ENCODE results near the gene ANKRD34C. TPM values are rescaled to one million over a fixed set of nuclear protein-coding genes. Genes with fewer than 3 reads are reported as not detected.
A peak's percentile ranks its signal among the peaks of the same experiment; 100 is the strongest.

Gene ANKRD34C
- not detected in 2 replicates for total RNA-seq (2021)
- Bru-seq, nascent RNA: not detected
- not detected for BruChase-seq, experiment 1, labeled RNA remaining after a 2-hour chase
- not detected for BruChase-seq, experiment 2, labeled RNA remaining after a 6-hour chase
- long read RNA-seq: 0 reads

- DNase-seq (ENCODE audit: low spot score): no peak
- intact Hi-C loops (cut with micrococcal nuclease; ENCODE audit: unreplicated experiment): no loop called here
- H3K27me3 ChIP-seq (replicated peaks; ENCODE audit: insufficient read depth, low read depth, low read length, poor library complexity): peaks cover 93% of the 10 kb centered on the region
- no TSS peak for BruUV-seq (replicated peaks)
- TF ChIP-seq CTCF (conservative IDR thresholded peaks at IDR 0.05; ENCODE audit: low read depth, low read length) (no peak), EZH2 (IDR thresholded peaks at IDR 0.05; ENCODE audit: borderline replicate concordance, low read depth, low read length, poor library complexity, severe bottlenecking) (peak; percentile 87)
- H3K36me3 ChIP-seq (ENCODE audit: insufficient read depth, low read length, poor library complexity, severe bottlenecking): no peaks in the 10 kb centered on the region
- H3K27ac ChIP-seq (ENCODE audit: low read depth, low read length, poor library complexity, severe bottlenecking): no peak within 1 kb of the TSS
- H3K4me3 ChIP-seq (ENCODE audit: low read depth, low read length, poor library complexity, severe bottlenecking): no peak within 1 kb of the TSS
- POLR2A ChIA-PET (ENCODE audit: low non-redundant PET): no interaction called here
- no peaks in the 10 kb centered on the region for H3K9me3 ChIP-seq (ENCODE audit: low read depth, low read length, poor library complexity, severe bottlenecking)
- H3K4me1 ChIP-seq (ENCODE audit: insufficient read depth, low read length, poor library complexity, severe bottlenecking): no peaks in the 10 kb centered on the region
- CTCF ChIA-PET: no interaction called here
Observed at GRCh38 chr15:79282371-79283251, at the start of gene ANKRD34C. Gene ANKRD34C (plus strand): TSS chr15:79282722. CDS start chr15:79293285, 10,563 bp downstream.

- Histone ChIP-seq H3K36me3 (ENCODE audit: insufficient read depth, low read length, poor library complexity, severe bottlenecking) (no peaks in the 10 kb centered on the region), H3K4me3 (ENCODE audit: low read depth, low read length, poor library complexity, severe bottlenecking) (no peak overlapping the region), H3K4me1 (ENCODE audit: insufficient read depth, low read length, poor library complexity, severe bottlenecking) (no peaks in the 10 kb centered on the region), H3K9me3 (ENCODE audit: low read depth, low read length, poor library complexity, severe bottlenecking) (peaks cover 3% of the 10 kb centered on the region), H3K27ac (ENCODE audit: low read depth, low read length, poor library complexity, severe bottlenecking) (no peak overlapping the region), H3K27me3 (replicated peaks; ENCODE audit: insufficient read depth, low read depth, low read length, poor library complexity) (peaks cover 28% of the 10 kb centered on the region)
- no TSS peak for BruUV-seq (replicated peaks)
- ChIA-PET CTCF (no interaction called here), POLR2A (ENCODE audit: low non-redundant PET) (no interaction called here)
- intact Hi-C loops (cut with micrococcal nuclease; ENCODE audit: unreplicated experiment): no loop called here
- TF ChIP-seq EZH2 (IDR thresholded peaks at IDR 0.05; ENCODE audit: borderline replicate concordance, low read depth, low read length, poor library complexity, severe bottlenecking) (no peak), CTCF (conservative IDR thresholded peaks at IDR 0.05; ENCODE audit: low read depth, low read length) (no peak)
- no peak for DNase-seq (ENCODE audit: low spot score)
Observed at GRCh38 chr15:79233236-79233635, 49.3 kb upstream of the ANKRD34C start.

GRCh38 chr15:79240036-79240435 is 42.5 kb upstream of the ANKRD34C start:
- DNase-seq (ENCODE audit: low spot score): no peak
- TF ChIP-seq EZH2 (IDR thresholded peaks at IDR 0.05; ENCODE audit: borderline replicate concordance, low read depth, low read length, poor library complexity, severe bottlenecking) (no peak), CTCF (conservative IDR thresholded peaks at IDR 0.05; ENCODE audit: low read depth, low read length) (no peak)
- H3K4me3 ChIP-seq (ENCODE audit: low read depth, low read length, poor library complexity, severe bottlenecking): no peak overlapping the region
- ChIA-PET POLR2A (ENCODE audit: low non-redundant PET) (no interaction called here), CTCF (no interaction called here)
- intact Hi-C loops (cut with micrococcal nuclease; ENCODE audit: unreplicated experiment): no loop called here
- no peaks in the 10 kb centered on the region for H3K9me3 ChIP-seq (ENCODE audit: low read depth, low read length, poor library complexity, severe bottlenecking)
- BruUV-seq (replicated peaks): no TSS peak
- H3K27ac ChIP-seq (ENCODE audit: low read depth, low read length, poor library complexity, severe bottlenecking): no peak overlapping the region
- H3K4me1 ChIP-seq (ENCODE audit: insufficient read depth, low read length, poor library complexity, severe bottlenecking): no peaks in the 10 kb centered on the region
- H3K27me3 ChIP-seq (replicated peaks; ENCODE audit: insufficient read depth, low read depth, low read length, poor library complexity): peaks cover 12% of the 10 kb centered on the region
- H3K36me3 ChIP-seq (ENCODE audit: insufficient read depth, low read length, poor library complexity, severe bottlenecking): no peaks in the 10 kb centered on the region
